ENCODE measurements around the gene SBDS. TPM values are rescaled to one million over a fixed set of nuclear protein-coding genes. Genes with fewer than 3 reads are reported as not detected.
"Not testable (repeated sequence)": the region's sequence is repeated elsewhere in the genome, so short reads cannot be mapped to it uniquely, and the experiment has no call there.

The SBDS gene
- total and polyA plus RNA-seq, 2 donors (not counting 1 experiment from before 2014, with no cell fraction given), result 39.1 to 170 TPM

- H3K27me3 ChIP-seq (replicated peaks in 1 of 4; ENCODE audit: control extremely low read depth in 1 of 4, control insufficient read depth in 3 of 4, insufficient read depth in 4 of 4, low read length in 3 of 4); H3K4me3 Mint-ChIP-seq; H3K4me1 ChIP-seq (ENCODE audit: control insufficient read depth in 2 of 2, insufficient read depth in 2 of 2, low read length in 2 of 2); H3K4me3 ChIP-seq (ENCODE audit: control extremely low read depth in 1 of 5, extremely low read depth in 1 of 5, insufficient read depth in 1 of 5, low read depth in 2 of 5, low read length in 4 of 5); H3K79me2 ChIP-seq (ENCODE audit: control insufficient read depth, insufficient read depth, low read length); intact Hi-C loops (cut with micrococcal nuclease); H3K9me3 Mint-ChIP-seq (ENCODE audit: insufficient read depth); H3K27me3 Mint-ChIP-seq; ATAC-seq (ENCODE audit: low read depth); H3K36me3 ChIP-seq (replicated peaks in 1 of 2; ENCODE audit: control extremely low read depth in 1 of 2, control insufficient read depth in 1 of 2, extremely low read depth in 1 of 2, insufficient read depth in 2 of 2, low read length in 1 of 2); CTCF ChIA-PET; POLR2A ChIA-PET; H4K20me1 ChIP-seq (ENCODE audit: control insufficient read depth, insufficient read depth, low read length, poor library complexity, severe bottlenecking); H3K4me2 ChIP-seq (replicated peaks; ENCODE audit: low read depth, low read length, poor library complexity, severe bottlenecking); H2AFZ ChIP-seq (ENCODE audit: insufficient read depth, low read depth, low read length, poor library complexity, severe bottlenecking); H3K4me1 Mint-ChIP-seq; H3K9ac ChIP-seq (ENCODE audit: low read length): not testable (repeated sequence)
- Histone ChIP-seq H3K27ac (ENCODE audit: low read length in 2 of 2) (peak overlapping the region in 1 of 2 donors; percentile 41), H3K9me3 (ENCODE audit: control extremely low read depth in 1 of 3, control insufficient read depth in 2 of 3, insufficient read depth in 1 of 3, low read length in 2 of 3) (peaks cover 1 to 31% (median 17%) of the 10 kb centered on the region in 3 donors)
- WGBS (ENCODE audit: insufficient coverage), result 100% methylated on average over 1 of the region's 1 CpG
- peak; percentile 25 for DNase-seq
- peak overlapping the region; percentile 15 for H3K27ac Mint-ChIP-seq
Measured at GRCh38 chr7:66980336-66980735, 15.1 kb downstream of the SBDS start.

DNA sequence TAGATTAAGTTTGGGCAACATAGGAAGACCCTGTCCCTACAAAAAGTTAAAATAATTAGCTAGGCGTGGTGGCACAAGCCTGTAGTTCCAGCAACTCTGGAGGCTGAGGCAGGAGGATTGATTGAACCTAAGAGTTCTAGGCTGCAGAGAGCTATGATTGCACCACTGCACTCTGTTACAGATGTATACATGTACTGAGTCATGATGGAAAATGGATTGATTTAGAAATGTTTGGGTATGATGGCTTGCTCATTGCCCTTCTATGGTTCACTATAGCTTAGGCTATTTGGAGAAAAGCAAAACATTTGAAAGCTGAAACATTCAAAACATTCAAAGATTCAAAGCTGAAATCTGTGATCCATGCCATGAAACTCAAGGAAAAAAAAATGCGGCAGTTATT is 16.4 kb downstream of the SBDS start:
- H3K9ac ChIP-seq (ENCODE audit: low read length); intact Hi-C loops (cut with micrococcal nuclease); H2AFZ ChIP-seq (ENCODE audit: insufficient read depth, low read depth, low read length, poor library complexity, severe bottlenecking); ATAC-seq (ENCODE audit: low read depth); DNase-seq; H3K27me3 ChIP-seq (replicated peaks in 1 of 4; ENCODE audit: control extremely low read depth in 1 of 4, control insufficient read depth in 3 of 4, insufficient read depth in 4 of 4, low read length in 3 of 4); H3K4me3 Mint-ChIP-seq; H3K27ac ChIP-seq (ENCODE audit: low read length in 2 of 2); H3K4me1 Mint-ChIP-seq; H3K4me1 ChIP-seq (ENCODE audit: control insufficient read depth in 2 of 2, insufficient read depth in 2 of 2, low read length in 2 of 2); H4K20me1 ChIP-seq (ENCODE audit: control insufficient read depth, insufficient read depth, low read length, poor library complexity, severe bottlenecking); H3K27ac Mint-ChIP-seq; H3K9me3 Mint-ChIP-seq (ENCODE audit: insufficient read depth); H3K27me3 Mint-ChIP-seq; CTCF ChIA-PET; H3K36me3 ChIP-seq (replicated peaks in 1 of 2; ENCODE audit: control extremely low read depth in 1 of 2, control insufficient read depth in 1 of 2, extremely low read depth in 1 of 2, insufficient read depth in 2 of 2, low read length in 1 of 2); H3K4me3 ChIP-seq (ENCODE audit: control extremely low read depth in 1 of 5, extremely low read depth in 1 of 5, insufficient read depth in 1 of 5, low read depth in 2 of 5, low read length in 4 of 5); POLR2A ChIA-PET; H3K79me2 ChIP-seq (ENCODE audit: control insufficient read depth, insufficient read depth, low read length); H3K4me2 ChIP-seq (replicated peaks; ENCODE audit: low read depth, low read length, poor library complexity, severe bottlenecking): not testable (repeated sequence)
- WGBS (ENCODE audit: insufficient coverage), result no CpG with 5 or more reads among the region's 2 CpGs
- peaks cover 1 to 31% (median 17%) of the 10 kb centered on the region in 3 donors for H3K9me3 ChIP-seq (ENCODE audit: control extremely low read depth in 1 of 3, control insufficient read depth in 2 of 3, insufficient read depth in 1 of 3, low read length in 2 of 3)

- H4K20me1 ChIP-seq (ENCODE audit: control insufficient read depth, insufficient read depth, low read length, poor library complexity, severe bottlenecking); H3K4me1 Mint-ChIP-seq; H2AFZ ChIP-seq (ENCODE audit: insufficient read depth, low read depth, low read length, poor library complexity, severe bottlenecking); H3K27ac ChIP-seq (ENCODE audit: low read length in 2 of 2); H3K79me2 ChIP-seq (ENCODE audit: control insufficient read depth, insufficient read depth, low read length); H3K27me3 ChIP-seq (replicated peaks in 1 of 4; ENCODE audit: control extremely low read depth in 1 of 4, control insufficient read depth in 3 of 4, insufficient read depth in 4 of 4, low read length in 3 of 4); intact Hi-C loops (cut with micrococcal nuclease); H3K4me1 ChIP-seq (ENCODE audit: control insufficient read depth in 2 of 2, insufficient read depth in 2 of 2, low read length in 2 of 2); H3K4me3 Mint-ChIP-seq; H3K9ac ChIP-seq (ENCODE audit: low read length); H3K36me3 ChIP-seq (replicated peaks in 1 of 2; ENCODE audit: control extremely low read depth in 1 of 2, control insufficient read depth in 1 of 2, extremely low read depth in 1 of 2, insufficient read depth in 2 of 2, low read length in 1 of 2); ATAC-seq (ENCODE audit: low read depth); H3K4me2 ChIP-seq (replicated peaks; ENCODE audit: low read depth, low read length, poor library complexity, severe bottlenecking); CTCF ChIA-PET; DNase-seq; H3K27me3 Mint-ChIP-seq; H3K27ac Mint-ChIP-seq; H3K4me3 ChIP-seq (ENCODE audit: control extremely low read depth in 1 of 5, extremely low read depth in 1 of 5, insufficient read depth in 1 of 5, low read depth in 2 of 5, low read length in 4 of 5); H3K9me3 Mint-ChIP-seq (ENCODE audit: insufficient read depth); POLR2A ChIA-PET: not testable (repeated sequence)
- peaks cover 1 to 31% (median 17%) of the 10 kb centered on the region in 3 donors for H3K9me3 ChIP-seq (ENCODE audit: control extremely low read depth in 1 of 3, control insufficient read depth in 2 of 3, insufficient read depth in 1 of 3, low read length in 2 of 3)
- WGBS (ENCODE audit: insufficient coverage), result no CpG with 5 or more reads among the region's 5 CpGs
Measured at GRCh38 chr7:66978312-66978711, 17.1 kb downstream of the SBDS start.
